ENCODE results near the gene MAP3K19.
A peak's percentile ranks its signal among the peaks of the same experiment; 100 is the strongest.

MAP3K19 gene

GRCh38 chr2:135030826-135031225, 16.4 kb downstream of the MAP3K19 start:
- peak; percentile 49 for DNase-seq
- Histone ChIP-seq H3K9ac (ENCODE audit: low read depth, low read length) (no peak overlapping the region), H3K27ac (ENCODE audit: low read length) (no peak overlapping the region), H3K9me3 (ENCODE audit: insufficient read depth, low read length, severe bottlenecking) (no peaks in the 10 kb centered on the region), H3K79me2 (ENCODE audit: insufficient read depth, low read length) (no peaks in the 10 kb centered on the region), H3K4me1 (ENCODE audit: insufficient read depth, low read length) (no peaks in the 10 kb centered on the region), H3K4me2 (ENCODE audit: insufficient read depth, low read length) (no peak overlapping the region), H3K4me3 (ENCODE audit: low read depth in 1 of 2, low read length in 2 of 2) (no peak overlapping the region), H4K20me1 (ENCODE audit: insufficient read depth, low read length) (no peaks in the 10 kb centered on the region), H2AFZ (ENCODE audit: low read depth, low read length) (no peak overlapping the region), H3K27me3 (ENCODE audit: insufficient read depth, low read length, poor library complexity) (no peaks in the 10 kb centered on the region), H3K36me3 (ENCODE audit: insufficient read depth, low read length) (no peaks in the 10 kb centered on the region)
- TF ChIP-seq EZH2 (IDR thresholded peaks at IDR 0.05; ENCODE audit: borderline replicate concordance, low read depth, low read length, severe bottlenecking) (no peak), CTCF (IDR thresholded peaks at IDR 0.05; ENCODE audit: borderline replicate concordance, extremely low read depth, low read length, poor library complexity, severe bottlenecking) (no peak)
- ATAC-seq (ENCODE audit: insufficient read depth, low read depth): peak; percentile 82

- DNase-seq (no peak), ATAC-seq (ENCODE audit: insufficient read depth, low read depth) (no peak)
- H4K20me1 ChIP-seq (ENCODE audit: insufficient read depth, low read length): no peaks in the 10 kb centered on the region
- H3K79me2 ChIP-seq (ENCODE audit: insufficient read depth, low read length): no peaks in the 10 kb centered on the region
- H3K27me3 ChIP-seq (ENCODE audit: insufficient read depth, low read length, poor library complexity): no peaks in the 10 kb centered on the region
- H3K9me3 ChIP-seq (ENCODE audit: insufficient read depth, low read length, severe bottlenecking): no peaks in the 10 kb centered on the region
- no peaks in the 10 kb centered on the region for H3K4me1 ChIP-seq (ENCODE audit: insufficient read depth, low read length)
- no peaks in the 10 kb centered on the region for H3K36me3 ChIP-seq (ENCODE audit: insufficient read depth, low read length)
- no peak overlapping the region for H2AFZ ChIP-seq (ENCODE audit: low read depth, low read length)
- H3K4me2 ChIP-seq (ENCODE audit: insufficient read depth, low read length): no peak overlapping the region
- TF ChIP-seq EZH2 (IDR thresholded peaks at IDR 0.05; ENCODE audit: borderline replicate concordance, low read depth, low read length, severe bottlenecking) (no peak), CTCF (IDR thresholded peaks at IDR 0.05; ENCODE audit: borderline replicate concordance, extremely low read depth, low read length, poor library complexity, severe bottlenecking) (no peak)
- H3K9ac ChIP-seq (ENCODE audit: low read depth, low read length): no peak overlapping the region
- no peak overlapping the region for H3K27ac ChIP-seq (ENCODE audit: low read length)
- no peak overlapping the region for H3K4me3 ChIP-seq (ENCODE audit: low read depth in 1 of 2, low read length in 2 of 2)
Observed at GRCh38 chr2:135029481-135030134, 17.6 kb downstream of the MAP3K19 start.

- Histone ChIP-seq H3K27me3 (ENCODE audit: insufficient read depth, low read length, poor library complexity) (no peaks in the 10 kb centered on the region), H4K20me1 (ENCODE audit: insufficient read depth, low read length) (no peaks in the 10 kb centered on the region), H2AFZ (ENCODE audit: low read depth, low read length) (no peak overlapping the region; the same call in 1 of the 2 replicates), H3K9ac (ENCODE audit: low read depth, low read length) (no peak overlapping the region), H3K36me3 (ENCODE audit: insufficient read depth, low read length) (no peaks in the 10 kb centered on the region), H3K27ac (ENCODE audit: low read length) (no peak overlapping the region), H3K4me2 (ENCODE audit: insufficient read depth, low read length) (no peak overlapping the region), H3K79me2 (ENCODE audit: insufficient read depth, low read length) (no peaks in the 10 kb centered on the region), H3K4me1 (ENCODE audit: insufficient read depth, low read length) (no peaks in the 10 kb centered on the region), H3K4me3 (ENCODE audit: low read depth in 1 of 2, low read length in 2 of 2) (no peak overlapping the region), H3K9me3 (ENCODE audit: insufficient read depth, low read length, severe bottlenecking) (no peaks in the 10 kb centered on the region)
- no peak for ATAC-seq (ENCODE audit: insufficient read depth, low read depth)
- TF ChIP-seq EZH2 (IDR thresholded peaks at IDR 0.05; ENCODE audit: borderline replicate concordance, low read depth, low read length, severe bottlenecking) (no peak), CTCF (IDR thresholded peaks at IDR 0.05; ENCODE audit: borderline replicate concordance, extremely low read depth, low read length, poor library complexity, severe bottlenecking) (no peak)
- no peak for DNase-seq
Observed at GRCh38 chr2:135023886-135024485, 23.3 kb downstream of the MAP3K19 start.

Data from DND-41 (cell line).